Endothelial cell of umbilical vein (primary cell): ENCODE results near the gene TOP3B. TPM values are rescaled to one million over a fixed set of nuclear protein-coding genes. Genes with fewer than 3 reads are reported as not detected.
A peak's percentile ranks its signal among the peaks of the same experiment; 100 is the strongest.

ENCODE experiments used
- Bru-seq: library from RNA; stranded (reverse); fragments of 400-500 nt; gene quantifications from one replicate; lab custom pipeline; 2021; lab: Mats Ljungman, UMichigan
- BruChase-seq, 2 experiments: library from RNA; stranded (reverse); fragments of 400-500 nt; gene quantifications; one replicate each; lab custom pipeline; 2021; lab: Mats Ljungman, UMichigan
- BruUV-seq: library from RNA; stranded (reverse); fragments of 400-500 nt; replicated peaks from 2 replicates; lab custom pipeline; 2021; lab: Mats Ljungman, UMichigan
- CTCF ChIA-PET: fragments of 300-600, 350-600 bp; sonication (Branson Sonifier 250); formaldehyde crosslinking; loops from one replicate; lab custom pipeline; 2021; ENCODE audit warnings: antibody characterized with exemption, inconsistent platforms; lab: Charles Lee
- POLR2A ChIA-PET: fragments of 300-600, 350-600 bp; sonication (Branson Sonifier 250); formaldehyde crosslinking; loops from one replicate; lab custom pipeline; 2021; ENCODE audit warnings: antibody characterized with exemption, inconsistent platforms; lab: Charles Lee
- DNase-seq: peaks from one replicate; pipeline ENCODE4 v3.0.0-alpha.2; 2011; ENCODE audit warnings: low read depth, low spot score
- FAIRE-seq: peaks from 2 replicates; lab custom pipeline; 2011; peaks lifted over from hg19 to GRCh38; lab: Jason Lieb, UNC
- H2AFZ ChIP-seq: 2 replicates; pipeline ENCODE4 v1.6.0; 2012; ENCODE audit warnings: low read depth, low read length, control low read depth, inconsistent platforms
- H3K27ac ChIP-seq: 2 replicates; pipeline ENCODE4 v1.5.1; 2011; ENCODE audit warnings: low read depth, mild to moderate bottlenecking, control low read depth, low read length, moderate library complexity; ENCODE audit not compliant: insufficient read depth
- H3K27me3 ChIP-seq, 2 experiments: 2 replicates each; pipeline versions ENCODE4 v1.6.0 to v1.6.1; 2011; ENCODE audit warnings: low read length in 2 of 2, mixed read lengths in 1 of 2; ENCODE audit not compliant: control insufficient read depth in 2 of 2, insufficient read depth in 2 of 2
- H3K36me3 ChIP-seq, 2 experiments: 2 replicates in 1 of 2; 3 replicates in 1 of 2; pipeline ENCODE4 v1.5.1; 2011; ENCODE audit warnings: low read length in 2 of 2, mild to moderate bottlenecking in 1 of 2, moderate library complexity in 1 of 2; ENCODE audit not compliant: control insufficient read depth in 2 of 2, insufficient read depth in 2 of 2; ENCODE audit errors: extremely low read depth in 1 of 2
- H3K4me1 ChIP-seq: 3 replicates; pipeline ENCODE4 v1.5.1; 2011; ENCODE audit warnings: mild to moderate bottlenecking, low read length; ENCODE audit not compliant: control insufficient read depth, insufficient read depth; ENCODE audit errors: extremely low read depth
- H3K4me2 ChIP-seq: 2 replicates; pipeline ENCODE4 v1.6.1; 2011; ENCODE audit warnings: low read length, control low read depth, mixed read lengths; ENCODE audit not compliant: insufficient read depth
- H3K4me3 ChIP-seq, 3 experiments: fragments of 200-600 bp in 1 of 3; sonication (generic), shearing (Covaris generic) in 1 of 3; replicated peaks in 1 of 3; 2 replicates each; pipeline ENCODE4 v1.5.1; 2011 to 2016; ENCODE audit warnings: control low read depth in 3 of 3, low read length in 3 of 3, mild to moderate bottlenecking in 2 of 3, inconsistent platforms in 1 of 3, low read depth in 1 of 3, moderate library complexity in 1 of 3; ENCODE audit not compliant: insufficient read depth in 1 of 3
- H3K79me2 ChIP-seq: 2 replicates; pipeline ENCODE4 v1.6.0; 2012; ENCODE audit warnings: low read length, inconsistent platforms; ENCODE audit not compliant: control insufficient read depth, insufficient read depth
- H3K9ac ChIP-seq: replicated peaks from 2 replicates; pipeline ENCODE3; 2011; ENCODE audit warnings: low read length, control low read depth; ENCODE audit not compliant: insufficient read depth; ENCODE audit errors: extremely low read depth
- H3K9me1 ChIP-seq: replicated peaks from 3 replicates; pipeline ENCODE4 v1.6.0; 2011; ENCODE audit warnings: mild to moderate bottlenecking, low read length; ENCODE audit not compliant: control insufficient read depth, insufficient read depth; ENCODE audit errors: extremely low read depth
- H3K9me3 ChIP-seq: replicated peaks from 2 replicates; pipeline ENCODE4 v1.5.1; 2012; ENCODE audit warnings: low read length, inconsistent platforms; ENCODE audit not compliant: control insufficient read depth, insufficient read depth
- H4K20me1 ChIP-seq: replicated peaks from 2 replicates; pipeline ENCODE3; 2011; ENCODE audit warnings: mild to moderate bottlenecking, low read length; ENCODE audit not compliant: control insufficient read depth, insufficient read depth; ENCODE audit errors: extremely low read depth
- CTCF ChIP-seq, 2 donors: IDR thresholded peaks; 1 replicate in 1 of 2; 2 replicates in 1 of 2; pipeline ENCODE4 v1.5.1; 2011; ENCODE audit warnings: low read length in 2 of 2, mild to moderate bottlenecking in 2 of 2, moderate library complexity in 2 of 2, control low read depth in 1 of 2, inconsistent platforms in 1 of 2, low read depth in 1 of 2; ENCODE audit not compliant: insufficient read depth in 1 of 2; ENCODE audit errors: extremely low read depth in 1 of 2
- EZH2 ChIP-seq: IDR thresholded peaks from 2 replicates; pipeline ENCODE4 v1.6.1; 2012; ENCODE audit warnings: borderline replicate concordance, low read depth, mild to moderate bottlenecking, moderate library complexity, low read length, inconsistent platforms; ENCODE audit not compliant: severe bottlenecking
- FOS ChIP-seq: IDR thresholded peaks from 2 replicates; pipeline ENCODE4 v1.6.1; 2011; ENCODE audit warnings: mild to moderate bottlenecking, low read length, moderate library complexity, borderline replicate concordance; ENCODE audit not compliant: insufficient read depth
- GATA2 ChIP-seq: IDR thresholded peaks from 2 replicates; pipeline ENCODE4 v1.7.0; 2011; ENCODE audit warnings: low read depth, mild to moderate bottlenecking, moderate library complexity, mixed read lengths, low read length; ENCODE audit not compliant: insufficient read length, insufficient read depth
- JUN ChIP-seq: IDR thresholded peaks from 2 replicates; pipeline ENCODE4 v1.6.1; 2011; ENCODE audit warnings: borderline replicate concordance, low read depth; ENCODE audit not compliant: insufficient read length, insufficient read depth
- MYC ChIP-seq: IDR thresholded peaks from one replicate; pipeline ENCODE4 v1.6.1; 2011; ENCODE audit warnings: mild to moderate bottlenecking, low read depth, low read length
- POLR2A ChIP-seq: IDR thresholded peaks from 2 replicates; pipeline ENCODE4 v1.6.1; 2012; ENCODE audit warnings: low read depth, mild to moderate bottlenecking, control low read depth, low read length
- POLR2AphosphoS5 ChIP-seq: IDR thresholded peaks from 2 replicates; pipeline ENCODE4 v1.6.1; 2012; ENCODE audit warnings: low read depth, mild to moderate bottlenecking, control low read depth, low read length, moderate library complexity; ENCODE audit not compliant: insufficient read depth
- dilution Hi-C: fragments of 300-500 bp; cut with MboI; formaldehyde crosslinking; loops from one replicate; pipeline ENCODE4 v1.15.0; 2019; ENCODE audit warnings: low sequenced_read_pairs; ENCODE audit not compliant: extremely low pct_ligation_motif_present
- intact Hi-C: fragments of 100-400 bp; cut with micrococcal nuclease; formaldehyde crosslinking; loops from one replicate; pipeline ENCODE4 v1.10.0; 2022
- long read RNA-seq: library from polyadenylated mRNA; stranded (forward); transcript quantifications from one replicate; pipeline ENCODE4 v2.0.0, GENCODE V29; 2021
- polyA minus RNA-seq, 3 experiments: library from RNA; depleted of rRNA, polyadenylated mRNA; stranded (reverse); fragments of >200 nt; gene quantifications; 1 replicate in 1 of 3; 2 replicates in 2 of 3; pipeline ENCODE4 v1.2.3, GENCODE V29; 2011
- polyA plus RNA-seq, 4 experiments: library from polyadenylated mRNA; depleted of rRNA in 3 of 4; stranded (reverse) in 3 of 4; unstranded in 1 of 4; fragments of >200 nt; gene quantifications; 2 replicates each; pipeline versions ENCODE4 v1.2.1 to v1.2.3, GENCODE V29; 2011 to 2012; ENCODE audit warnings: missing spikeins in 1 of 4
- total RNA-seq: library from RNA; stranded (reverse); gene quantifications from 2 replicates; pipeline ENCODE4 v1.2.3, GENCODE V29; 2021
- TF ChIP-seq, protein P1 (sequence below): IDR thresholded peaks from 2 replicates; pipeline ENCODE4 v1.6.1; 2011; ENCODE audit not compliant: insufficient read depth, insufficient read length

TOP3B gene
- total RNA-seq, result 49.9 and 56.5 TPM in 2 replicates
- 25.2 and 28.3 TPM in 2 replicates for polyA plus RNA-seq
- polyA plus RNA-seq (2011; cell fraction: cytosol; rRNA removed), result 11.4 and 15.4 TPM in 2 replicates
- polyA plus RNA-seq (2011; cell fraction: nucleus; rRNA removed), result 128 and 139 TPM in 2 replicates
- polyA plus RNA-seq (2012), result 20.7 and 28.7 TPM in 2 replicates
- 41.8 and 43.6 TPM in 2 replicates for polyA minus RNA-seq
- 12.7 TPM for polyA minus RNA-seq (2011; cell fraction: cytosol; rRNA and poly(A)+ RNA removed)
- polyA minus RNA-seq (2011; cell fraction: nucleus; rRNA and poly(A)+ RNA removed), result 54.6 and 65.8 TPM in 2 replicates
- Bru-seq, nascent RNA, result percentile 71 among the genes with signal in this experiment
- BruChase-seq, experiment 1, labeled RNA remaining after a 6-hour chase, result percentile 83 among the genes with signal in this experiment
- BruChase-seq, experiment 2, labeled RNA remaining after a 2-hour chase, result percentile 80 among the genes with signal in this experiment
- long read RNA-seq, transcript TOP3B-201 (18 exons, 2,863 nt), result major isoform, 17 of 73 reads
- long read RNA-seq, partial matches to known transcripts, result 18 of 73 reads
- long read RNA-seq, other reads (novel, unspliced or antisense), result 36 of 73 reads

GRCh38 chr22:21982338-21982965, at the start of gene TOP3B:
TSS of gene TOP3B (minus strand) at chr22:21982787. CDS start at chr22:21975709, 7,078 bp downstream.
- H2AFZ ChIP-seq, result peak within 1 kb of the TSS; percentile 86
- H3K27ac ChIP-seq, result peak within 1 kb of the TSS; percentile 40
- POLR2A ChIA-PET, result no interaction called here
- peak within 1 kb of the TSS; percentile 94 for H3K4me2 ChIP-seq
- BruUV-seq, result TSS peak; percentile 60
- H3K9ac ChIP-seq, result peak within 1 kb of the TSS; percentile 89
- no peaks in the 10 kb centered on the region for H3K9me3 ChIP-seq
- peak; percentile 83 for FAIRE-seq
- TF ChIP-seq GATA2 (no peak), EZH2 (no peak), MYC (no peak), FOS (no peak), JUN (no peak), CTCF (IDR thresholded peaks at IDR 0.05; ENCODE audit: extremely low read depth in 1 of 2, insufficient read depth in 1 of 2, low read depth in 1 of 2, low read length in 2 of 2) (no peak), POLR2AphosphoS5 (peak; percentile 95), POLR2A (peak; percentile 89)
- TF ChIP-seq, protein P1, sequence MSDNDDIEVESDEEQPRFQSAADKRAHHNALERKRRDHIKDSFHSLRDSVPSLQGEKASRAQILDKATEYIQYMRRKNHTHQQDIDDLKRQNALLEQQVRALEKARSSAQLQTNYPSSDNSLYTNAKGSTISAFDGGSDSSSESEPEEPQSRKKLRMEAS, result no peak
- intact Hi-C loops, result loop anchor here (5.0 kb wide), 1 partner anchor 45 kb away; no protein-coding TSS in a partner anchor
- no peaks in the 10 kb centered on the region for H3K27me3 ChIP-seq
- H3K79me2 ChIP-seq, result peaks cover 33% of the 10 kb centered on the region
- H3K4me3 ChIP-seq, result peak within 1 kb of the TSS; percentile 61 to 99 (median 91)
- H3K4me1 ChIP-seq, result peaks cover 8% of the 10 kb centered on the region
- dilution Hi-C loops, result no loop called here
- CTCF ChIA-PET, result interaction anchor here (0.9 to 2.6 kb wide), 3 partner anchors 10 to 269 kb away, joined by 3 to 25 read pairs (median 4); no protein-coding TSS in a partner anchor
- H4K20me1 ChIP-seq, result no peaks in the 10 kb centered on the region
- peaks cover 0 to 3% of the 10 kb centered on the region in 2 experiments for H3K36me3 ChIP-seq
- no peaks in the 10 kb centered on the region for H3K9me1 ChIP-seq
- peak; percentile 62 for DNase-seq
